ENCODE data around the gene UBL7. TPM values are rescaled to one million over a fixed set of nuclear protein-coding genes. Genes with fewer than 3 reads are reported as not detected.
A peak's percentile ranks its signal among the peaks of the same experiment; 100 is the strongest.

Gene UBL7
- total RNA-seq, 1 donor from 2014 or later, result 44.4 TPM

GRCh38 chr15:74424901-74425528, 35.9 kb downstream of the UBL7 start:
- DNase-seq (ENCODE audit: low read depth), result no peak

GRCh38 chr15:74423431-74424257, 37.3 kb downstream of the UBL7 start:
- DNase-seq (ENCODE audit: low read depth), result peak; percentile 64

GRCh38 chr15:74422652-74423430, 38.1 kb downstream of the UBL7 start:
- peak; percentile 88 for DNase-seq (ENCODE audit: low read depth)

GRCh38 chr15:74422265-74422651, 38.7 kb downstream of the UBL7 start:
- no peak for DNase-seq (ENCODE audit: low read depth)

- DNase-seq (ENCODE audit: low read depth), result no peak
These were observed 39.4 kb downstream of the UBL7 start for GRCh38 chr15:74421302-74422245.

- DNase-seq (ENCODE audit: low read depth), result peak; percentile 38
These were observed 40.6 kb downstream of the UBL7 start for GRCh38 chr15:74420193-74420905.

GRCh38 chr15:74419432-74419831, 41.5 kb downstream of the UBL7 start:
- no peak for DNase-seq (ENCODE audit: low read depth)

GRCh38 chr15:74418575-74419338, 42.2 kb downstream of the UBL7 start:
- DNase-seq (ENCODE audit: low read depth), result no peak

- no peak for DNase-seq (ENCODE audit: low read depth)
These were observed 43.3 kb downstream of the UBL7 start for GRCh38 chr15:74417670-74418069.

- peak; percentile 68 for DNase-seq (ENCODE audit: low read depth)
These were observed 43.7 kb downstream of the UBL7 start for GRCh38 chr15:74417225-74417624.

- DNase-seq (ENCODE audit: low read depth), result no peak
These were observed 44.7 kb downstream of the UBL7 start for GRCh38 chr15:74415966-74416916.

GRCh38 chr15:74414603-74415338, 46.2 kb downstream of the UBL7 start:
- DNase-seq (ENCODE audit: low read depth), result peak; percentile 55

GRCh38 chr15:74414081-74414580, 46.8 kb downstream of the UBL7 start:
- DNase-seq (ENCODE audit: low read depth), result no peak

- DNase-seq (ENCODE audit: low read depth), result peak; percentile 85
These were observed 47.4 kb downstream of the UBL7 start for GRCh38 chr15:74413350-74414080.

- DNase-seq (ENCODE audit: low read depth), result no peak
These were observed 48.8 kb downstream of the UBL7 start for GRCh38 chr15:74412159-74412558.

GRCh38 chr15:74411686-74412085, 49.3 kb downstream of the UBL7 start:
- no peak for DNase-seq (ENCODE audit: low read depth)

- DNase-seq (ENCODE audit: low read depth), result no peak
These were observed 50.5 kb downstream of the UBL7 start for GRCh38 chr15:74410502-74410901.

Data from myocyte (in vitro differentiated cells).